ENCODE results near the gene NEMP2. TPM values are rescaled to one million over a fixed set of nuclear protein-coding genes. Genes with fewer than 3 reads are reported as not detected.

Gene NEMP2
- total RNA-seq, 1 donor from 2014 or later = 8.3 TPM

GRCh38 chr2:190528521-190529001, 6.0 kb downstream of the NEMP2 start:
- Mint-ChIP-seq H3K4me3 (ENCODE audit: unreplicated experiment) (no peak overlapping the region), H3K9me3 (ENCODE audit: unreplicated experiment) (no peaks in the 10 kb centered on the region), H3K4me1 (ENCODE audit: unreplicated experiment) (peaks cover 15% of the 10 kb centered on the region), H3K27me3 (ENCODE audit: unreplicated experiment) (peaks cover 7% of the 10 kb centered on the region), H3K36me3 (ENCODE audit: low read depth, unreplicated experiment) (no peaks in the 10 kb centered on the region), H3K27ac (ENCODE audit: unreplicated experiment) (no peak overlapping the region)
- DNase-seq (ENCODE audit: low spot score) = no peak
- TF ChIP-seq CTCF (IDR thresholded peaks at IDR 0.05; ENCODE audit: unreplicated experiment) = no peak

- DNase-seq (ENCODE audit: low spot score) = no peak
- H3K27ac Mint-ChIP-seq (ENCODE audit: unreplicated experiment) = peak overlapping the region; percentile 13
Observed at GRCh38 chr2:190527918-190528317, 6.6 kb downstream of the NEMP2 start.

GRCh38 chr2:190527214-190527613, 7.3 kb downstream of the NEMP2 start:
- no peak for TF ChIP-seq CTCF (IDR thresholded peaks at IDR 0.05; ENCODE audit: unreplicated experiment)
- peaks cover 4% of the 10 kb centered on the region for H3K27me3 Mint-ChIP-seq (ENCODE audit: unreplicated experiment)
- H3K4me1 Mint-ChIP-seq (ENCODE audit: unreplicated experiment) = peaks cover 11% of the 10 kb centered on the region
- no peaks in the 10 kb centered on the region for H3K36me3 Mint-ChIP-seq (ENCODE audit: low read depth, unreplicated experiment)
- H3K9me3 Mint-ChIP-seq (ENCODE audit: unreplicated experiment) = no peaks in the 10 kb centered on the region
- no peak overlapping the region for H3K27ac Mint-ChIP-seq (ENCODE audit: unreplicated experiment)
- no peak overlapping the region for H3K4me3 Mint-ChIP-seq (ENCODE audit: unreplicated experiment)
- DNase-seq (ENCODE audit: low spot score) = no peak

More at GRCh38 chr2:190527918-190528317, 6.6 kb downstream of the NEMP2 start:
- Mint-ChIP-seq H3K27me3 (ENCODE audit: unreplicated experiment) (peaks cover 4% of the 10 kb centered on the region), H3K4me1 (ENCODE audit: unreplicated experiment) (peaks cover 11% of the 10 kb centered on the region), H3K4me3 (ENCODE audit: unreplicated experiment) (no peak overlapping the region), H3K36me3 (ENCODE audit: low read depth, unreplicated experiment) (no peaks in the 10 kb centered on the region), H3K9me3 (ENCODE audit: unreplicated experiment) (no peaks in the 10 kb centered on the region)
- TF ChIP-seq CTCF (IDR thresholded peaks at IDR 0.05; ENCODE audit: unreplicated experiment) = no peak

GRCh38 chr2:190526105-190526750, 8.3 kb downstream of the NEMP2 start:
- TF ChIP-seq CTCF (IDR thresholded peaks at IDR 0.05; ENCODE audit: unreplicated experiment) = no peak
- Mint-ChIP-seq H3K9me3 (ENCODE audit: unreplicated experiment) (no peaks in the 10 kb centered on the region), H3K36me3 (ENCODE audit: low read depth, unreplicated experiment) (no peaks in the 10 kb centered on the region), H3K4me1 (ENCODE audit: unreplicated experiment) (peaks cover 11% of the 10 kb centered on the region), H3K4me3 (ENCODE audit: unreplicated experiment) (no peak overlapping the region), H3K27me3 (ENCODE audit: unreplicated experiment) (peaks cover 4% of the 10 kb centered on the region), H3K27ac (ENCODE audit: unreplicated experiment) (no peak overlapping the region)
- no peak for DNase-seq (ENCODE audit: low spot score)

- TF ChIP-seq CTCF (IDR thresholded peaks at IDR 0.05; ENCODE audit: unreplicated experiment) = no peak
- no peak overlapping the region for H3K4me3 Mint-ChIP-seq (ENCODE audit: unreplicated experiment)
- H3K4me1 Mint-ChIP-seq (ENCODE audit: unreplicated experiment) = peaks cover 22% of the 10 kb centered on the region
- H3K36me3 Mint-ChIP-seq (ENCODE audit: low read depth, unreplicated experiment) = no peaks in the 10 kb centered on the region
- no peak for DNase-seq (ENCODE audit: low spot score)
- no peak overlapping the region for H3K27ac Mint-ChIP-seq (ENCODE audit: unreplicated experiment)
- no peaks in the 10 kb centered on the region for H3K9me3 Mint-ChIP-seq (ENCODE audit: unreplicated experiment)
- H3K27me3 Mint-ChIP-seq (ENCODE audit: unreplicated experiment) = peaks cover 4% of the 10 kb centered on the region
Observed at GRCh38 chr2:190524928-190525327, 9.6 kb downstream of the NEMP2 start.

All from endothelial cell (in vitro differentiated cells).